ENCODE measurements around the gene TRIM31. TPM values are rescaled to one million over a fixed set of nuclear protein-coding genes. Genes with fewer than 3 reads are reported as not detected.

TRIM31 gene
- polyA plus RNA-seq, 1 of the 3 experiments (the other 2 are of a cell fraction) = not detected

DNA sequence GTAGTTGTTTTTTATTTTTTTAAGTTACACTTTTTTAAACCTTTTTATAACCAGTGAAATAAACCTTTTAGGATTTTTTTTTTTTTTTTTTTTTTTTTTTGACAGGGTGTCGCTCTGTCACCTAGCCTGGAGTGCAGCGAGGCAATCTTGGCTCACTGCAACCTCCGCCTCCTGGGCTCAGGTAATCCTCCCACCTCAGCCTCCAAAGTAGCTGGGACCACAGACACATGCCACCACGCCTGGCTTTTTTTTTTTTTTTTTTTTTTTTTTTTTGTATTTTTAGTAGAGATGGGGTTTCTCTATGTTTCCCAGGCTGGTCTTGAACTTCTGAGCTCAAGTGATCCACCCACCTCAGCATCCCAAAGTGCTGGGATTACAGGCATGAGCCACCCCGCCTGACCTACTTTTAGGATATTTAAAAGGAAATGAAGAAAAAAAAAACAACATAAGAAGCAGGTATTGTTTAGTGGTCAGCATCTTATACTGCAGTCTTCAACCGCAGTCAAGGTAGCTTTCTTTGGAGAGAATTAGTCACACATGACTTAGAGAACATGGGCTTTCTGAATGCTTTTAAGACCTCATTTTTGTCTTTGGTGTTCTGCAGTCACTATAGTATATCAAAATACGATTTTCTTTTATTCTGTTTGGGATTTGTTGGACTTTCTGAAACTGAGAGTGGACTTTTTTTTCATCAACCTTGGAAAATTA, 50.3 kb downstream of the TRIM31 start:
- Histone ChIP-seq H3K9ac (peak overlapping the region; percentile 89; the same call in 1 of the 2 replicates), H3K9me2 (no peaks in the 10 kb centered on the region), H3K27me3 (ENCODE audit: insufficient read depth) (no peaks in the 10 kb centered on the region), H3K36me3 (replicated peaks in 1 of 2; ENCODE audit: control insufficient read depth in 1 of 2, insufficient read depth in 2 of 2, low read length in 1 of 2) (peaks cover 17 to 23% of the 10 kb centered on the region in 2 experiments), H3K4me1 (ENCODE audit: control insufficient read depth in 1 of 2, insufficient read depth in 2 of 2, low read depth in 1 of 2, low read length in 1 of 2) (peaks cover 6 to 18% of the 10 kb centered on the region in 2 experiments; a peak in 3 of 4 replicates), H3K9me3 (no peaks in the 10 kb centered on the region), H4K20me1 (ENCODE audit: insufficient read depth) (no peaks in the 10 kb centered on the region), H3K27ac (ENCODE audit: low read depth in 2 of 2, low read length in 1 of 2) (peak overlapping the region; percentile 71 to 77; a peak in 1 of 4 replicates), H3K4me3 (ENCODE audit: low read depth in 2 of 2, low read length in 1 of 2) (peak overlapping the region; percentile 96 to 99; a peak in 2 of 4 replicates), H2AFZ (ENCODE audit: low read depth) (peak overlapping the region; percentile 98), H3F3A (replicated peaks; ENCODE audit: insufficient read depth) (peaks cover 11% of the 10 kb centered on the region), H3K4me2 (peak overlapping the region; percentile 89), H3K79me2 (ENCODE audit: insufficient read depth) (peaks cover 41% of the 10 kb centered on the region)
- ChIA-PET CTCF (no interaction called here), POLR2A (interaction anchor here (0.7 kb wide), 1 partner anchor 1837 kb away, joined by 3 read pairs; no protein-coding TSS in a partner anchor)
- WGBS (ENCODE audit: low lambda C conversion rate) = 82% methylated on average over 7 of the region's 7 CpGs
- DNase-seq = no peak
- TF ChIP-seq, protein P1, sequence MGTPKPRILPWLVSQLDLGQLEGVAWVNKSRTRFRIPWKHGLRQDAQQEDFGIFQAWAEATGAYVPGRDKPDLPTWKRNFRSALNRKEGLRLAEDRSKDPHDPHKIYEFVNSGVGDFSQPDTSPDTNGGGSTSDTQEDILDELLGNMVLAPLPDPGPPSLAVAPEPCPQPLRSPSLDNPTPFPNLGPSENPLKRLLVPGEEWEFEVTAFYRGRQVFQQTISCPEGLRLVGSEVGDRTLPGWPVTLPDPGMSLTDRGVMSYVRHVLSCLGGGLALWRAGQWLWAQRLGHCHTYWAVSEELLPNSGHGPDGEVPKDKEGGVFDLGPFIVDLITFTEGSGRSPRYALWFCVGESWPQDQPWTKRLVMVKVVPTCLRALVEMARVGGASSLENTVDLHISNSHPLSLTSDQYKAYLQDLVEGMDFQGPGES (IDR thresholded peaks at IDR 0.05; ENCODE audit: low read depth, low read length) = no peak
- TF ChIP-seq, protein P2, sequence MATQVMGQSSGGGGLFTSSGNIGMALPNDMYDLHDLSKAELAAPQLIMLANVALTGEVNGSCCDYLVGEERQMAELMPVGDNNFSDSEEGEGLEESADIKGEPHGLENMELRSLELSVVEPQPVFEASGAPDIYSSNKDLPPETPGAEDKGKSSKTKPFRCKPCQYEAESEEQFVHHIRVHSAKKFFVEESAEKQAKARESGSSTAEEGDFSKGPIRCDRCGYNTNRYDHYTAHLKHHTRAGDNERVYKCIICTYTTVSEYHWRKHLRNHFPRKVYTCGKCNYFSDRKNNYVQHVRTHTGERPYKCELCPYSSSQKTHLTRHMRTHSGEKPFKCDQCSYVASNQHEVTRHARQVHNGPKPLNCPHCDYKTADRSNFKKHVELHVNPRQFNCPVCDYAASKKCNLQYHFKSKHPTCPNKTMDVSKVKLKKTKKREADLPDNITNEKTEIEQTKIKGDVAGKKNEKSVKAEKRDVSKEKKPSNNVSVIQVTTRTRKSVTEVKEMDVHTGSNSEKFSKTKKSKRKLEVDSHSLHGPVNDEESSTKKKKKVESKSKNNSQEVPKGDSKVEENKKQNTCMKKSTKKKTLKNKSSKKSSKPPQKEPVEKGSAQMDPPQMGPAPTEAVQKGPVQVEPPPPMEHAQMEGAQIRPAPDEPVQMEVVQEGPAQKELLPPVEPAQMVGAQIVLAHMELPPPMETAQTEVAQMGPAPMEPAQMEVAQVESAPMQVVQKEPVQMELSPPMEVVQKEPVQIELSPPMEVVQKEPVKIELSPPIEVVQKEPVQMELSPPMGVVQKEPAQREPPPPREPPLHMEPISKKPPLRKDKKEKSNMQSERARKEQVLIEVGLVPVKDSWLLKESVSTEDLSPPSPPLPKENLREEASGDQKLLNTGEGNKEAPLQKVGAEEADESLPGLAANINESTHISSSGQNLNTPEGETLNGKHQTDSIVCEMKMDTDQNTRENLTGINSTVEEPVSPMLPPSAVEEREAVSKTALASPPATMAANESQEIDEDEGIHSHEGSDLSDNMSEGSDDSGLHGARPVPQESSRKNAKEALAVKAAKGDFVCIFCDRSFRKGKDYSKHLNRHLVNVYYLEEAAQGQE (IDR thresholded peaks at IDR 0.05; ENCODE audit: low read depth, low read length) = no peak
- TF ChIP-seq SIN3A (IDR thresholded peaks at IDR 0.05; ENCODE audit: borderline replicate concordance, low read depth, low read length) (no peak), MXI1 (IDR thresholded peaks at IDR 0.05; ENCODE audit: low read depth, low read length) (no peak), JUND (IDR thresholded peaks at IDR 0.05) (no peak), YY1 (IDR thresholded peaks at IDR 0.05; ENCODE audit: low read depth) (no peak), RXRA (IDR thresholded peaks at IDR 0.05; ENCODE audit: borderline replicate concordance, low read depth) (no peak), TEAD4 (IDR thresholded peaks at IDR 0.05; ENCODE audit: borderline replicate concordance, insufficient read depth) (no peak), EZH2phosphoT487 (IDR thresholded peaks at IDR 0.05; ENCODE audit: borderline replicate concordance, low read depth) (no peak), MEF2A (IDR thresholded peaks at IDR 0.05; ENCODE audit: borderline replicate concordance, low read depth) (no peak), RFX5 (IDR thresholded peaks at IDR 0.05; ENCODE audit: low read length) (no peak)
- TF ChIP-seq, protein P3, sequence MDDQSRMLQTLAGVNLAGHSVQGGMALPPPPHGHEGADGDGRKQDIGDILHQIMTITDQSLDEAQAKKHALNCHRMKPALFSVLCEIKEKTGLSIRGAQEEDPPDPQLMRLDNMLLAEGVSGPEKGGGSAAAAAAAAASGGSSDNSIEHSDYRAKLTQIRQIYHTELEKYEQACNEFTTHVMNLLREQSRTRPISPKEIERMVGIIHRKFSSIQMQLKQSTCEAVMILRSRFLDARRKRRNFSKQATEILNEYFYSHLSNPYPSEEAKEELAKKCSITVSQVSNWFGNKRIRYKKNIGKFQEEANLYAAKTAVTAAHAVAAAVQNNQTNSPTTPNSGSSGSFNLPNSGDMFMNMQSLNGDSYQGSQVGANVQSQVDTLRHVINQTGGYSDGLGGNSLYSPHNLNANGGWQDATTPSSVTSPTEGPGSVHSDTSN (IDR thresholded peaks at IDR 0.05) = no peak
- TF ChIP-seq, protein P4, sequence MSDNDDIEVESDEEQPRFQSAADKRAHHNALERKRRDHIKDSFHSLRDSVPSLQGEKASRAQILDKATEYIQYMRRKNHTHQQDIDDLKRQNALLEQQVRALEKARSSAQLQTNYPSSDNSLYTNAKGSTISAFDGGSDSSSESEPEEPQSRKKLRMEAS (IDR thresholded peaks at IDR 0.05; ENCODE audit: low read depth) = no peak
- TF ChIP-seq, protein P5, sequence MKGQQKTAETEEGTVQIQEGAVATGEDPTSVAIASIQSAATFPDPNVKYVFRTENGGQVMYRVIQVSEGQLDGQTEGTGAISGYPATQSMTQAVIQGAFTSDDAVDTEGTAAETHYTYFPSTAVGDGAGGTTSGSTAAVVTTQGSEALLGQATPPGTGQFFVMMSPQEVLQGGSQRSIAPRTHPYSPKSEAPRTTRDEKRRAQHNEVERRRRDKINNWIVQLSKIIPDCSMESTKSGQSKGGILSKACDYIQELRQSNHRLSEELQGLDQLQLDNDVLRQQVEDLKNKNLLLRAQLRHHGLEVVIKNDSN (IDR thresholded peaks at IDR 0.05; ENCODE audit: borderline replicate concordance, low read depth) = no peak
- TF ChIP-seq, protein P6, sequence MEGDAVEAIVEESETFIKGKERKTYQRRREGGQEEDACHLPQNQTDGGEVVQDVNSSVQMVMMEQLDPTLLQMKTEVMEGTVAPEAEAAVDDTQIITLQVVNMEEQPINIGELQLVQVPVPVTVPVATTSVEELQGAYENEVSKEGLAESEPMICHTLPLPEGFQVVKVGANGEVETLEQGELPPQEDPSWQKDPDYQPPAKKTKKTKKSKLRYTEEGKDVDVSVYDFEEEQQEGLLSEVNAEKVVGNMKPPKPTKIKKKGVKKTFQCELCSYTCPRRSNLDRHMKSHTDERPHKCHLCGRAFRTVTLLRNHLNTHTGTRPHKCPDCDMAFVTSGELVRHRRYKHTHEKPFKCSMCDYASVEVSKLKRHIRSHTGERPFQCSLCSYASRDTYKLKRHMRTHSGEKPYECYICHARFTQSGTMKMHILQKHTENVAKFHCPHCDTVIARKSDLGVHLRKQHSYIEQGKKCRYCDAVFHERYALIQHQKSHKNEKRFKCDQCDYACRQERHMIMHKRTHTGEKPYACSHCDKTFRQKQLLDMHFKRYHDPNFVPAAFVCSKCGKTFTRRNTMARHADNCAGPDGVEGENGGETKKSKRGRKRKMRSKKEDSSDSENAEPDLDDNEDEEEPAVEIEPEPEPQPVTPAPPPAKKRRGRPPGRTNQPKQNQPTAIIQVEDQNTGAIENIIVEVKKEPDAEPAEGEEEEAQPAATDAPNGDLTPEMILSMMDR (IDR thresholded peaks at IDR 0.05) = no peak
- TF ChIP-seq, protein P7, sequence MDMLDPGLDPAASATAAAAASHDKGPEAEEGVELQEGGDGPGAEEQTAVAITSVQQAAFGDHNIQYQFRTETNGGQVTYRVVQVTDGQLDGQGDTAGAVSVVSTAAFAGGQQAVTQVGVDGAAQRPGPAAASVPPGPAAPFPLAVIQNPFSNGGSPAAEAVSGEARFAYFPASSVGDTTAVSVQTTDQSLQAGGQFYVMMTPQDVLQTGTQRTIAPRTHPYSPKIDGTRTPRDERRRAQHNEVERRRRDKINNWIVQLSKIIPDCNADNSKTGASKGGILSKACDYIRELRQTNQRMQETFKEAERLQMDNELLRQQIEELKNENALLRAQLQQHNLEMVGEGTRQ (IDR thresholded peaks at IDR 0.05; ENCODE audit: borderline replicate concordance, low read depth, low read length) = no peak
